Cardiac fibroblast (primary cell): Measurements from ENCODE around the gene CCR9.

Experiments used
- DNase-seq, 2 donors: peaks; one replicate each; pipeline versions ENCODE4 v3.0.0 to v3.0.0-alpha.2; 2010; ENCODE audit warnings: low read depth in 2 of 2
- H3K4me3 ChIP-seq, 2 donors: replicated peaks in 1 of 2; 1 replicate in 1 of 2; 2 replicates in 1 of 2; pipeline ENCODE4 v1.5.1; 2011; ENCODE audit warnings: low read depth in 2 of 2, low read length in 2 of 2, mild to moderate bottlenecking in 2 of 2, moderate library complexity in 1 of 2
- TF ChIP-seq, protein P1 (sequence below): IDR thresholded peaks from one replicate; pipeline ENCODE4 v1.5.1; 2011; ENCODE audit warnings: low read depth, mild to moderate bottlenecking, low read length, inconsistent platforms

Gene CCR9

GRCh38 chr3:45933591-45933990 lies 47.2 kb downstream of the CCR9 start:
- TF ChIP-seq, protein P1, sequence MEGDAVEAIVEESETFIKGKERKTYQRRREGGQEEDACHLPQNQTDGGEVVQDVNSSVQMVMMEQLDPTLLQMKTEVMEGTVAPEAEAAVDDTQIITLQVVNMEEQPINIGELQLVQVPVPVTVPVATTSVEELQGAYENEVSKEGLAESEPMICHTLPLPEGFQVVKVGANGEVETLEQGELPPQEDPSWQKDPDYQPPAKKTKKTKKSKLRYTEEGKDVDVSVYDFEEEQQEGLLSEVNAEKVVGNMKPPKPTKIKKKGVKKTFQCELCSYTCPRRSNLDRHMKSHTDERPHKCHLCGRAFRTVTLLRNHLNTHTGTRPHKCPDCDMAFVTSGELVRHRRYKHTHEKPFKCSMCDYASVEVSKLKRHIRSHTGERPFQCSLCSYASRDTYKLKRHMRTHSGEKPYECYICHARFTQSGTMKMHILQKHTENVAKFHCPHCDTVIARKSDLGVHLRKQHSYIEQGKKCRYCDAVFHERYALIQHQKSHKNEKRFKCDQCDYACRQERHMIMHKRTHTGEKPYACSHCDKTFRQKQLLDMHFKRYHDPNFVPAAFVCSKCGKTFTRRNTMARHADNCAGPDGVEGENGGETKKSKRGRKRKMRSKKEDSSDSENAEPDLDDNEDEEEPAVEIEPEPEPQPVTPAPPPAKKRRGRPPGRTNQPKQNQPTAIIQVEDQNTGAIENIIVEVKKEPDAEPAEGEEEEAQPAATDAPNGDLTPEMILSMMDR = no peak
- DNase-seq = no peak
- H3K4me3 ChIP-seq = no peak overlapping the region

- no peak for DNase-seq
- H3K4me3 ChIP-seq = no peak overlapping the region
- TF ChIP-seq, protein P1 = no peak
Observed at GRCh38 chr3:45936261-45936660, 49.9 kb downstream of the CCR9 start.

DNA sequence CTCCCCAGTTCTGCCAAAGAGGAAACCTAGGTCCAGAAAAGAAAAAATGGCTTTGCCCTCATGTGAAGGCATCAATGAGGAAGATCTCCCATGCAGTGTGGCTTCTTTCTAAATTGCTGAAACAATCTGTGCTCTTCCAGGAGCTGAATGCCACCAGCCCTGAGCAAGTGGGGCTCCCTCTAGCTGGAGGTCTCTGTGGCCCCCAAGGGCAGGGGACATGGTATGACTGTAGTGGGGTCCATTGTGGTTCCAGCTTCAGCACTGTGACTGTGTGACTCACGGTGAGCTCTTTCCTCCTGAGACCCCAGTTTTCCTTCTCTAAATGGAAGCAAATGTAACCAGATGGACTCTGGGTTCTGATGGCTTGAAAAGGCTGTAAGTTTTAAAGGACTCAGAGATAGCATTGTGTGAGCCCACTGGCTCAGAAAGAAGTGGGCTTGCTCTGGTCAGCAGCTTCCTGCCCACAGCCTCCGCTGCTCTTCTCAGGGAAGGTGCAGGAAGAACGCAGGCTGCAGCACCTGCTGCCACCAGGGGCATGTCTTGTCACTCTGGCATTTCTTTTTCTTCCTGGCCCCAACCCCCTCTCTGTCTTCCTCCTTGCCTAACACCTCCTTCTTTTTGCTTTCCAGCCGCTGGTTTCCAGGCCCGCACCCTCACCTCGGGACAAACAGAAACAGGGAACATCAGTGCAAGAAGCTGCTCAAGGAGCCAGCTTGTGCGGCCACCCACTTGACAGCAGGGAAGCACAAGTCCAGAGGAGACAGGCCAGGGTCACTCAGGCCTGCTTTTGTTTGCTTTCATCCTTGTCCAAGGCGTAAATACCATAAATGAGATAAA lies 51.1 kb downstream of the CCR9 start:
- DNase-seq = no peak
- TF ChIP-seq, protein P1 = no peak
- no peak overlapping the region for H3K4me3 ChIP-seq

DNA sequence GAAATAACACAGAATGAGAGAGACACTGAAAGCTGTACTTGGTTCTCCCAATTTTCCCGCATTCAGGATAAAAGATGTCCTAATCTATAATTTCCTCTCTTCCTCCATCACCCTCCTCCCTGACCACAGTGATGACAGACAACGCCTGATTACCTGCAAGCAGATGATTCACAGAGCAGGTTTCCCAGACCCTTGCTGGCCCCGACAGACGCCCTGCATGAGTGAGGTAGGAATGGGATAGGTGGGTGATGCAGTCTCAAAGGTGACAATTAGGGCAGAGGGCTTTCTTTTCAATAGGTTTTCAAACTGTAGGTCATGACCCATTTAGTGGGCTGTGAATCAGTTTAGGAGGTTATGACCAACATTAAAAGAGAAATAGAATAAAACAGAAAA lies 51.7 kb downstream of the CCR9 start:
- TF ChIP-seq, protein P1 = no peak
- H3K4me3 ChIP-seq = no peak overlapping the region
- DNase-seq = no peak

- TF ChIP-seq, protein P1 = peak; percentile 93
- no peak overlapping the region for H3K4me3 ChIP-seq
- DNase-seq = peak; percentile 94 to 96
Observed at GRCh38 chr3:45938864-45939263, 52.5 kb downstream of the CCR9 start.

DNA sequence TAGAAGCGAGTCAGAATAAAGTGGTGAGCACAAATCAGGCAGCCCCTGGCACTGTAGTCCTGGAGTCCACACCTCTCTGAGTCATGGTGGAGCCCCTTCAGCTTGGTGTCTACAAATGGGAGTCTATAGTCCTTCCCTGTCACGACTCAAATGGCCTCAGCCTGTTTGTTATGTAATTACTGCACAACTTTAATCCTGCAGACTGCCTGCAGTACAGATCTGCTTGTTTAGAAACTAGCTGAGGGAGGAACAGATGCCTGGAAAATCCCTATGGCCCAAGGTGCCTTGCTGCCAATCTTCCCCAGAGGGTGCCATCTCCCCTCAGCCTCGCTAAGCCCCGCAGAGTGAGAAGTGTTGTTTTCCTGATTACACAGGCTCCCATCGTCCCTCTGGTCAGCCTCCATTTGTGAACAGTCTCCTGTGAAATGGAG lies 53.0 kb downstream of the CCR9 start:
- H3K4me3 ChIP-seq = no peak overlapping the region
- TF ChIP-seq, protein P1 = no peak
- no peak for DNase-seq
